HG03457 (cell line): ENCODE results near the gene AP1B1.

Experiments
- ATAC-seq: cut with Tn5 transposase; IDR thresholded peaks from one replicate; pipeline ENCODE4 v1.9.1; 2021; ENCODE audit warnings: moderate number of reproducible peaks; ENCODE audit not compliant: unreplicated experiment

AP1B1 gene

DNA sequence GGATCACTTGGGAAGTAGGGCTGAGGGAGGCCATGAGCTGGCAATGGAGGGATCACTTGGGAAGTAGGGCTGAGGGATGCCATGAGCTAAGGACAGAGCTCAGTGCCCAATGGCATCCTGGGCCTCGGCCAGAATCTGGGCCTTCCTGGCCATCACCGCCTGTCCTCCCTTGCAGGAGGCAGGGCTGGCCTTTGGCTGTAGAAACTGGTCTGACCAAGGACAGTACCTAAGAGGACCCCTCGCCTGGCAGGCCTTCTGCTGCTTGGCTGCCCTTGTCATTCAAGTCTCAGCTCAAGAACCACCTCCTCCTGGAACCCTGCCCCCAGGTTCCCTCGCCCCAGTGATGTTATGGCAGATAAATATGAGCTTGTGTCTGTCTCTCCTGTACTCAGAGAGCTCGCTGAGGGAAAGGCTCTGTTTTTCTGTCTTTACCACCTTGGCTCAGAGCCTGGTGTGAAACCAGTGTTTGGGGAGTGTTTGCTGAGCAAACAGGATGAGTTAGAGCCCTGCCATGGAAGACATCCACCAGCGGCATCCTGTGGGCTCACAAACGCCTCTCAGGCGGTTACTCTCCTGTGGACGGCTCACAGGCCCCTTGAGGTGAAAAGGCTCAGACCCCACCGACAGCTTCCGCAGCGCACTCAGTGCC, 53.5 kb downstream of the AP1B1 start:
- ATAC-seq, result no peak

DNA sequence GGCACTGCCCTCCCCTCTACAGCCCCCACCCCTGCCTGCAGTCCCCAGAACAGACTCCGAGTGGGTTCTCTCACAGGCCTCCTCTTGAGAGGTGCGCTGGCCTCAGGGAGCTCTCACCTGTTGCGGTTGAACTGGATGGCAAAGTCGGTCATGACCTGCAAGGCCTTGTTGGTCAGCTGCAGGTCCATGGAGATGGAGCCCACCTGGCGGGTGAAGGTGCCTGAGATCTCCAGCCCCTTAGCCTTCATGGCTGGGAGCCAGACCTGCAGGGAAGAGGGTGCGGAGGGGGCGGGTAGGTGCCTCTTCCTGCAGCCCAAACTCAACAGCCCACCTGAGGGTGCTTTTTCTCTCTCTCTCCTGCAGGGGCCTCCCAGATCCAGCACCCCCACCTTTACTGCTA, 54.2 kb downstream of the AP1B1 start:
- no peak for ATAC-seq

DNA sequence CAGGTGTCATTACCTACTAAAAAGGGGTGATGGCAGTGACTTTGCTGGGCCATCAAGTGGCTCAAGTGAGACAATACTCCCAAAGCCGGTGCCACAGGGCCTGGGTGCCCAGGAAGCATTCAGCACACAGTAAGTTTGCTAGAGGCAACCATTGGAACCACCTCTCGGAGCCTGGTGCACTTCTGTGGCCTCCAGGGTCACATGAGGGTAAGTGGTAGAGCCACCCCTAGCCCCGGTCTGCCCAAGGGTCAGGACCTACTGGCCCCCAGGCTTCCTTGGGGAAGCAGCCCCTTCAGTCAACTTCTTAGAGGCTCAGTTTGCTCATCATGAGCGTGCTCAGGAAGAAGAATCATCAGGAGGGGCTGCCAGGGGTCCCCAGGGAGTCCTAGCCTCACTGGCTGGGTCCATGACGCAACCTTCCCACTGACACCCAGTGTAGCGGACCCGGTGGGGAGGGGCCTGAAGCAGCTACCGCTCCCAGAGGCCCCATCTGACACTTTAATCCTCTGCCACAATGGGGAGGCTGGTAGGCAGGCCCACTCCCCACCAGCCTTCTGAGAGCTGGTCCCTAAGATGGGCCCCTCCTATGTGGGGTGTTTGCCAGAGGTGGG, 55.4 kb downstream of the AP1B1 start:
- no peak for ATAC-seq

- ATAC-seq, result no peak
Measured at GRCh38 chr22:29331658-29332300, 56.6 kb downstream of the AP1B1 start.

- ATAC-seq, result no peak
Measured at GRCh38 chr22:29331213-29331612, 57.2 kb downstream of the AP1B1 start.

- no peak for ATAC-seq
Measured at GRCh38 chr22:29330753-29331152, 57.6 kb downstream of the AP1B1 start.

GRCh38 chr22:29330291-29330690, 58.1 kb downstream of the AP1B1 start:
- ATAC-seq, result no peak

- ATAC-seq, result no peak
Measured at GRCh38 chr22:29329581-29329980, 58.8 kb downstream of the AP1B1 start.

DNA sequence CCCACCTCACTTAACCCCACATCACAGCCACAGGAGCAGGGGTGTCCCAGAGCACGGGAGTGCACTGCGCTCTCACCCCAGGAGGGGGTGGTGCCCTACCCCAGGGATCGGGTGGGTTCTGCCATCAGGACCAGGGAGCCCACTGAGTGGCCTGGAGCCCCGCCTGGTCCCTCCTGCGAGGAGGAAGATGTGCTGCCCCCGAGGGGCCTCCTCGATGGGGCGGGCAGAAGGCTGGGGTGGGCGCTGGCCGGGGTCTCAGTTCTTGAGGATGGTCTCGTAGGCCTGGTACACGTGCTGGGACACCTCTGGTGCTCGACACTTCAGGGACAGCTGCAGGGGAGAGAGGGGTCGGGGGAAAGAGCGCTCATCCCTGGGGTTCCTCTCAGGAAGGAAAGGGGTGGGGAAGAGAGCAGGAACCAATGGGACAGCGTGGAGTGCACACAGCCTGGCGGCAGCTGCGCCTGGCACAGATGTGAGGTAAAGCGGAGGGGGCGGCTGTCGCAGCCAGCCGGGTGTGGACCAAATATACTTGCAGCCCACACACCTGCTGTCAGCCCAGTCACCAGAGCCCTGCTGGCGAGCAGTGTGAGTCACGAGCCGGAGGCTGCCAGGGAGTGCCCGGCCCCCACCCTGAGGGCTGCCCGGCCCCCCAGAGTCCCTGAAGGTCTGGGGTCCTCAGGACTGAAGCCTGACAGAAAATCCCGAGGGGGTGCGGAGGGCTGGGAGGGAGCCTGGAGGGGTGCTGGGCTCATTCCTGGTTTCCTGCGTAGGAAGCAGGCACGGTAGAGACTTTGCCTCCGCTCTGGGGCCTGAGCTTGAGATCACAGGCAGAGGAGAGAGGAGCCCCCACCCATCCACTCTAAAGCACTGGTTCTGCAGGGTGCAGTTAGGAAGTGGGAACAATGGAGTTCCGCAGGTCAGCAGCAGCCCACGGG, 59.5 kb downstream of the AP1B1 start:
- ATAC-seq, result no peak

- ATAC-seq, result no peak
Measured at GRCh38 chr22:29328055-29328454, 60.3 kb downstream of the AP1B1 start.

GRCh38 chr22:29327089-29327764, 61.1 kb downstream of the AP1B1 start:
- no peak for ATAC-seq

DNA sequence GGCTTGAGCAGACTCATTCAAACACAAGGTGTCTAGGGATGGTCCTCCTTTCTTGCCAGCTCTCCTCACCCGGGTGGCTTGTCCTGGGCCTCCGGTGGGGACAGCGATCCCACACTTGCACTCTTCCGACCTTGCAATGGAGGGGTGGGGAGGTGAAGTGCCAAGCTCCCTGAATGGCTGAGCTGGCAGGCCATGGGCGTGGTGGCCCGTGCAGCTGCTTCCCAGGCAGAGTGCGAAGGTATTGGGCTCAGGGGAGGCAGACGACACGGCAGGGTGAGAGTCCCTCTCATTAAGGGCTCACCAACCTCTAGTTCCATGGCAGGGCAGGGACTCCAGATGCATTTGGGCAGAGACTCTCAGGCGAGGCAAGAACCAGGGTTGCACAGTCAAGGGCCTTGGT, 61.9 kb downstream of the AP1B1 start:
- ATAC-seq, result no peak

GRCh38 chr22:29325785-29326315, 62.5 kb downstream of the AP1B1 start:
- ATAC-seq, result no peak

DNA sequence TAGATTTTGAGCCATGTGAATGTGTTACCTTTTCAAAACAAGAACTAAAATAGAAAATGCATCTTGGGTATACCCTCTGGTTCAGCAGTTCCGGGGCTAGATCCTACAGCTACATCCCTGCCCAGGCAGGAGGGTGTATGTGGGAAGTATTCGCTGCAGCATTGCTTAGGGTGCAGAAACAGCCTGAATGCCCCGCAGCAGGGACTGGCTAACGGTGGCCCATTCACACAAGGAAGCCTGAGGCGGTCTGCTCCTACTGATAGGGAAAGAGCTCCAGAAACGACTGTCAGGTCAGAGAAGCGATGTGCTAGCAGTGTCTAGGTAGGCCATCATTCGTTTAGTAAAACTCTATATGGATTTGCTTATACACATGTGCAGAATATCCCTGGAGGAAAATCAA, 63.0 kb downstream of the AP1B1 start:
- no peak for ATAC-seq

- no peak for ATAC-seq
Measured at GRCh38 chr22:29323641-29324040, 64.7 kb downstream of the AP1B1 start.

GRCh38 chr22:29320546-29320945, 67.8 kb downstream of the AP1B1 start:
- no peak for ATAC-seq

DNA sequence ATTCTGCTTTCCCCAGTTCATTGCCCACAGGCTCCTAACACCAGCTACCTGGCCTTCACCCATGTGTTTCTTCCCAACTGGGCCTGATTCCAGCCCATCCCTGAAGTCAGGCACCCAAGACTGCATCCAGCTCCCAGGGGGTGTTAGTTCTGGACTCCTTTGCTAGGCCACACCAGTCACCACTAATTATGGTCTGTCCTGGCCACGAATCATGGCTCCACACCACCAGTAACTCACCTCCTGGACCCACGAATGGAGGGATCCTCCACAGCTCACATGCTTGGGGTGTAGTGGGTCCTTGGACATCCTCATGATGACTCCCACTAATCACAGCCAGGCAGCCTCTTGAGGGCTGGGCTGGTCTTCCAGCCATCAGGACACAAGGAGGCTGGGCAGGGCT, 69.3 kb downstream of the AP1B1 start:
- no peak for ATAC-seq

DNA sequence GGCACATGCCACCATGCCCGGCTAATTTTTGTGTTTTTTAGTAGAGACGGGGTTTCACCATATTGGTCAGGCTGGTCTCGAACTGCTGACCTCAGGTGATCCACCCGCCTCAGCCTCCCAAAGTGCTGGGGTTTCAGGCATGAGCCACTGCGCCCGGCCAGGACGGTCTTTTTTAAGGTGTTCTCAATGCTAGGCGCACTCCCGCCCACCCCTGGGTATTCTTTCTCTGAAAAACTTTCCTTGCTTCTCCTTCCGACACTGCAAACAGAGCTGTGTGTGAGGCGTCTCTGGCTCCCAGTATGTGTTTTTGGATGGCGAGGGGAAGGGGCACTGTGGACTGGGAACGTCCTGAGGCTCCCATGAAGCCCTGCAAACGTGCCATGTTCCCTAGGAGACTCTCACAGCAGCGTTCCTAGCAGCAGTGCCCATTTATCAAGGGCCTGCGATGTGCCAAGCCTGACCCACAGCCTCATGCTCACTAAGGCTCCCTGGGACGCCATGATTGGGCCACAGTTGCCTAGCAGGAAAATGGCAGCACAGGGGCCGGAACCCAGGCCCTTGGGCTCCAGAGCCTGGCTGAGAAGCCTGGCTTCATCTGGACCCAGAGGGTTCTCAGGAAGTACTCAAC, 70.4 kb downstream of the AP1B1 start:
- ATAC-seq, result no peak

DNA sequence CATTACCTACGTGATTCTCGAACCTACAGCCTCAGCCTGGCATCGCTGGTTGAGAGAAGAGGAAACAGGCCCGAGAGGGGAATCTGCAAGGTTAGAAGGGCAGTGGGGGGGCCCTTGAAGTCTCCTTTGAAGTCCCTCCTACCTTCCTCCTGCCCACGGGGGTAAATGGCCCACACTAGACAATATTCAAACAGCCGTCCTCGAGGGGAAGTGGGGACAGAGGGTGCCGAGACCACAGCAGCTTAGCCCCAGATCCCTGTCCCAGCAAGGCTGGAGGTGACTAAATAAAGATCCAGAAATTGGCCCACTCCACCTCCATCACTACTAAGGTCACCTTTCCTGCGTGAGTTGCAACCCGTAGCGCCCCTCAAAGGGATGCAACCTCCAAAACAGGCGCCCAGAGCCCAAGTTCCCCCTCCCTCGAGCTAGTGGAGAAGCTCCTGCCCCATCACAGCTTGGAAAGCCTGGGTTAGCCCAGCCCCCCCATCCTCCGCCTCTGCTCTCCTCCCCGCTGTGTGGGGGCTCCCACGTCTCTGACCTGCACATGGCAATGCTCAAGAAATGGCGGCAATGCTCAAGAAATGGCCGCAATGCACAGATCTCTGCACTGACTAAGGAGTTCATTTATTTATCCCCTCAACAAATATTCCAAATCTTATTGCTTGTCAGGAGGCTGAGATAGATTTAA, 72.1 kb downstream of the AP1B1 start:
- no peak for ATAC-seq
